ENCODE measurements around the gene GPANK1.
A peak's percentile ranks its signal among the peaks of the same experiment; 100 is the strongest.

Gene GPANK1

DNA sequence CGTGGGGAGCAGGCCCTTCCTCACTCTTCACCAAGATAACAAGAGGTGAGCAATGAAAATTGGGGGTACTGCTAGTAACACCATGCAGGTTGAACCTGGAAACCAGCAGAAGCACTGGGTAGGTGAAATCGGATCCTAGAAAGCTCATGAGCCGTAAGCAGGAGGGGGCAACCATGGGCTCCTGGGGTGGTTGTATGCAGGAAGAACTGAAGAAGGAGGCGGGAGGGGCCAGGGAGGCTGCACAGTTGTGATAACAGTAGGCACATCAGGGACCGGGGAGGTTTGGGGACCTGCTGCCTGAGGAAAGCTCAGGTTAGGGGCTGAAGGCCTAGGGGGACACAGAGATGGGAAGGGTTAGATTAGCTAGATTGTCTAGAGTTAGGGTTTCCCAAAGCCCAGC is 21.7 kb upstream of the GPANK1 start:
- DNase-seq (ENCODE audit: low read depth), result no peak
- no peak overlapping the region for H3K4me3 ChIP-seq (replicated peaks; ENCODE audit: low read depth, low read length)
- no peak for TF ChIP-seq CTCF (IDR thresholded peaks at IDR 0.05; ENCODE audit: low read length, missing control alignments)

- no peak for TF ChIP-seq CTCF (IDR thresholded peaks at IDR 0.05; ENCODE audit: low read length, missing control alignments)
- H3K4me3 ChIP-seq (replicated peaks; ENCODE audit: low read depth, low read length), result no peak overlapping the region
Observed at GRCh38 chr6:31683591-31683990, 18.8 kb upstream of the GPANK1 start.

DNA sequence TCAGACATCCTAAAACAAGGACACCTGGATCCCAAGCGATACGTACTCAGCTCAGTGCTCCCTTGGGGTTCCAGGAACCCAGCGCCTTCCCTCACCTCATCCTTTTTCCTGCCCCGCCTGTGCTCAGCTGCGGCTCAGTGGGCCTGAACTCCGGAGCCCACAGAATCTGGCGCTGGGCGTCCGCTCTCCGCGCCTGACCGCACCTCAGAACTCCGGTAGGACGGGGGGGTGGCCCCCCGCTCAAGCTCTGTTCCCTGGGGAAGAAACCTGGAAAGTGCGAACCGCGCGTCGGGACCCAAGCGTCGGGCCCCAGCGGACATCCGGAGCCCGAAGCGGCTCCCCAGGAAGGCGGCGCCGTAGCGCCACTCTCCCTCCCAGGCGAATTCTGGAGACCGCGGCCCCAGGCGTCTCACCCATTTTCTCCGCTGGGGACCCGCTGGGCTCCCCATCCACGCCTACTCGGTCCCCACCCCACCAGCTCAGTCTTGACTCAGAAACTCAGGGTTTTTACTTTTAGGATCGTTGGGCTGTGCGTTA is 16.4 kb upstream of the GPANK1 start:
- peak overlapping the region; percentile 53 for H3K4me3 ChIP-seq (replicated peaks; ENCODE audit: low read depth, low read length)
- peak; percentile 22 for DNase-seq (ENCODE audit: low read depth)
- TF ChIP-seq CTCF (IDR thresholded peaks at IDR 0.05; ENCODE audit: low read length, missing control alignments), result peak; percentile 16

More at GRCh38 chr6:31683591-31683990, 18.8 kb upstream of the GPANK1 start:
- no peak for DNase-seq (ENCODE audit: low read depth)

- peak; percentile 71 for TF ChIP-seq CTCF (IDR thresholded peaks at IDR 0.05; ENCODE audit: low read length, missing control alignments)
- peak; percentile 94 for DNase-seq (ENCODE audit: low read depth)
- H3K4me3 ChIP-seq (replicated peaks; ENCODE audit: low read depth, low read length), result peak within 1 kb of the TSS; percentile 53
Observed at GRCh38 chr6:31680226-31681134, 15.7 kb upstream of the GPANK1 start, which contains the start of gene LY6G5C. TSS of gene LY6G5C (minus strand) at chr6:31681067. CDS start at chr6:31680373, 694 bp downstream.

- no peak overlapping the region for H3K4me3 ChIP-seq (replicated peaks; ENCODE audit: low read depth, low read length)
- DNase-seq (ENCODE audit: low read depth), result no peak
- TF ChIP-seq CTCF (IDR thresholded peaks at IDR 0.05; ENCODE audit: low read length, missing control alignments), result no peak
Observed at GRCh38 chr6:31677955-31678354, 13.2 kb upstream of the GPANK1 start.

DNA sequence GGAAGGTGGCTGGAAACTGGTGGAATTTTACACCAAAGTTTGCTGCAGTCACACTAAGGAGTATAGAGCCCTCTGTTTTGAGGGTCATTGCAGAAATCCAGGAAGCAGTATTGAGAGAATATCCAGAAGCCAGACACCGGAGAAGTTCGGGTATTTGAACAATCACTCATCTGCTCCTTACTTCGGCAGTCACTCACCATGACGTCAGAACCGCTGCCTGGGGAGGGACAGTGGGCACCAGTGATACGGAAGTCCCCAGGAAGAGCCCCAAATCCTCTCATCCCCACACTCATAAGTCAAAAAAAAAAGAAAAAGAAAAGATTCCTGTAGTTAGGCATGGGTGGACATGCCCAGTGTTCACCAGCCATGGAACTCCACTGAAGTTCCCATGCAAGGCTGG is 12.1 kb upstream of the GPANK1 start:
- H3K4me3 ChIP-seq (replicated peaks; ENCODE audit: low read depth, low read length), result no peak overlapping the region
- TF ChIP-seq CTCF (IDR thresholded peaks at IDR 0.05; ENCODE audit: low read length, missing control alignments), result no peak
- DNase-seq (ENCODE audit: low read depth), result no peak

All from fibroblast of pulmonary artery (primary cell).